WTC11 (cell line): ENCODE data around the gene KRTAP26-1. TPM values are rescaled to one million over a fixed set of nuclear protein-coding genes. Genes with fewer than 3 reads are reported as not detected.

Experiments used
- ATAC-seq: fragments of 200-7000 bp; cut with Tn5 transposase; 2 replicates; pipeline ENCODE4 v1.10.0; 2021; ENCODE audit warnings: mild to moderate bottlenecking, moderate library complexity
- CTCF ChIA-PET: fragments of 300-600 bp; sonication (Branson Sonifier 250); formaldehyde crosslinking; loops from one replicate; lab custom pipeline; 2021; ENCODE audit warnings: antibody characterized with exemption; lab: Charles Lee
- POLR2A ChIA-PET: fragments of 350-600 bp; sonication (Branson Sonifier 250); formaldehyde crosslinking; loops from one replicate; lab custom pipeline; 2021; ENCODE audit warnings: antibody characterized with exemption; lab: Charles Lee
- DNase-seq: peaks from one replicate; pipeline ENCODE4 v3.0.0; 2021; ENCODE audit warnings: low spot score
- H3K27ac Mint-ChIP-seq: 2 replicates; pipeline ENCODE4 v1.8.0; 2021; ENCODE audit warnings: mixed read lengths
- H3K27me3 Mint-ChIP-seq: 2 replicates; pipeline ENCODE4 v1.8.0; 2021; ENCODE audit warnings: low read depth, mild to moderate bottlenecking, moderate library complexity, mixed read lengths
- H3K36me3 Mint-ChIP-seq: 2 replicates; pipeline ENCODE4 v1.8.0; 2021; ENCODE audit warnings: mixed read lengths
- H3K4me1 Mint-ChIP-seq: 2 replicates; pipeline ENCODE4 v1.8.0; 2022; ENCODE audit warnings: mixed read lengths
- H3K4me3 Mint-ChIP-seq: 2 replicates; pipeline ENCODE4 v1.8.0; 2021; ENCODE audit warnings: mild to moderate bottlenecking, moderate library complexity, mixed read lengths
- H3K9me3 Mint-ChIP-seq: 2 replicates; pipeline ENCODE4 v1.8.0; 2021; ENCODE audit warnings: mixed read lengths
- AR ChIP-seq: fragments of 250-450 bp; sonication (Bioruptor Pico); IDR thresholded peaks from 2 replicates; pipeline ENCODE4 v1.9.0; 2021; ENCODE audit warnings: mild to moderate bottlenecking
- ATF2 ChIP-seq: sonication (generic); formaldehyde crosslinking; IDR thresholded peaks from 2 replicates; pipeline ENCODE4 v1.8.1; 2022; ENCODE audit warnings: low read depth, missing genetic modification reagents, borderline replicate concordance
- E2F4 ChIP-seq: sonication (generic); formaldehyde crosslinking; IDR thresholded peaks from 2 replicates; pipeline ENCODE4 v1.8.1; 2022; ENCODE audit warnings: low read depth, mild to moderate bottlenecking, moderate library complexity, missing genetic modification reagents, borderline replicate concordance
- E2F5 ChIP-seq: sonication (generic); formaldehyde crosslinking; IDR thresholded peaks from 2 replicates; pipeline ENCODE4 v1.8.1; 2022; ENCODE audit warnings: mild to moderate bottlenecking, moderate library complexity, missing genetic modification reagents
- SMAD4 ChIP-seq: sonication (generic); formaldehyde crosslinking; IDR thresholded peaks from 2 replicates; pipeline ENCODE4 v1.8.0; 2022; ENCODE audit warnings: mild to moderate bottlenecking, missing genetic modification reagents
- ZMAT4 ChIP-seq: fragments of 250-450 bp; sonication (Bioruptor Pico); IDR thresholded peaks from 2 replicates; pipeline ENCODE4 v1.9.0; 2021; ENCODE audit warnings: mild to moderate bottlenecking
- total RNA-seq: library from RNA; stranded (reverse); gene quantifications from 3 replicates; pipeline ENCODE4 v1.2.3, GENCODE V29; 2021
- TF ChIP-seq, protein P1 (sequence below): fragments of 250-450 bp; sonication (Bioruptor Pico); IDR thresholded peaks from 2 replicates; pipeline ENCODE4 v1.8.0; 2021; ENCODE audit warnings: mild to moderate bottlenecking

The KRTAP26-1 gene
- total RNA-seq, 1 experiment from 2014 or later = not detected

DNA sequence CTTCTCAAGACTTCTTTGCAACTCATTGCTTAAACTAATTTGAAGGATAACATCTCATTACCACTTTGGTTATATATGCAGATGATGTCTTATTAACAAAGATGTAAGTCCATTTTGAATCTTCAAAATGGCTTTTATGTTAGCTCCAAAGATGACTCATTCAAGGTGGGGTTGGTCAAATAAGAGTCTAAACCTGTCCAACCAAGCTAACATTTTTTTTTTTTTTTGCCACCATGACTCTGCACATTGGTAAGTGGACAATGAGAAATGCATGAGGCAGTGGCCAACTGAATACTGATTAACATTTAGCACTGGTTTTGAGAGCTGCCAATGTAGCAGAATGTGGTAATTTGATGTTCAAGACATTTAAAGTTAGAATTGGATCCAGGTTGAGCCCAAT is 17.7 kb upstream of the KRTAP26-1 start:
- Mint-ChIP-seq H3K27ac (no peak overlapping the region), H3K4me3 (no peak overlapping the region), H3K27me3 (no peaks in the 10 kb centered on the region), H3K4me1 (no peaks in the 10 kb centered on the region), H3K36me3 (no peaks in the 10 kb centered on the region), H3K9me3 (no peaks in the 10 kb centered on the region)
- no peak for DNase-seq
- ChIA-PET POLR2A (no interaction called here), CTCF (no interaction called here)
- TF ChIP-seq SMAD4 (CRISPR knock-in tag) (no peak), ZMAT4 (CRISPR knock-in tag) (no peak), E2F5 (CRISPR knock-in tag) (no peak)
- TF ChIP-seq, protein P1, sequence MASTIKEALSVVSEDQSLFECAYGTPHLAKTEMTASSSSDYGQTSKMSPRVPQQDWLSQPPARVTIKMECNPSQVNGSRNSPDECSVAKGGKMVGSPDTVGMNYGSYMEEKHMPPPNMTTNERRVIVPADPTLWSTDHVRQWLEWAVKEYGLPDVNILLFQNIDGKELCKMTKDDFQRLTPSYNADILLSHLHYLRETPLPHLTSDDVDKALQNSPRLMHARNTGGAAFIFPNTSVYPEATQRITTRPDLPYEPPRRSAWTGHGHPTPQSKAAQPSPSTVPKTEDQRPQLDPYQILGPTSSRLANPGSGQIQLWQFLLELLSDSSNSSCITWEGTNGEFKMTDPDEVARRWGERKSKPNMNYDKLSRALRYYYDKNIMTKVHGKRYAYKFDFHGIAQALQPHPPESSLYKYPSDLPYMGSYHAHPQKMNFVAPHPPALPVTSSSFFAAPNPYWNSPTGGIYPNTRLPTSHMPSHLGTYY (CRISPR knock-in tag) = no peak
- ATAC-seq = no peak

- H3K36me3 Mint-ChIP-seq = no peaks in the 10 kb centered on the region
Measured at GRCh38 chr21:30337276-30337744, 17.2 kb upstream of the KRTAP26-1 start, which contains the start of gene KRTAP27-1. KRTAP27-1 (minus strand) TSS chr21:30337694; CDS start chr21:30337668, 26 bp downstream.

More at GRCh38 chr21:30337276-30337744, 17.2 kb upstream of the KRTAP26-1 start, which contains the start of gene KRTAP27-1:
- H3K4me3 Mint-ChIP-seq = no peak within 1 kb of the TSS
- CTCF ChIA-PET = no interaction called here
- no peak within 1 kb of the TSS for H3K27ac Mint-ChIP-seq
- no peak for DNase-seq
- TF ChIP-seq E2F4 (no peak), ATF2 (no peak), AR (CRISPR knock-in tag) (no peak)
- TF ChIP-seq, all 79 proteins: peak for 0
- POLR2A ChIA-PET = no interaction called here
- no peak for ATAC-seq
- Mint-ChIP-seq H3K4me1 (no peaks in the 10 kb centered on the region), H3K27me3 (no peaks in the 10 kb centered on the region), H3K9me3 (no peaks in the 10 kb centered on the region)
